Upper lobe of left lung (tissue), 6 donors: ENCODE measurements around the gene ATRNL1. TPM values are rescaled to one million over a fixed set of nuclear protein-coding genes. Genes with fewer than 3 reads are reported as not detected.
"Not testable (repeated sequence)": the region's sequence is repeated elsewhere in the genome, so short reads cannot be mapped to it uniquely, and the experiment has no call there.

ENCODE experiments used
- ATAC-seq, 2 donors: fragments of 200-7000 bp; cut with Tn5 transposase; one replicate each; pipeline ENCODE4 v1.9.1; 2022; ENCODE audit warnings: mild to moderate bottlenecking in 2 of 2, moderate library complexity in 2 of 2; ENCODE audit not compliant: low FRiP score in 2 of 2
- DNase-seq, 2 donors: peaks; one replicate each; pipeline ENCODE4 v3.0.0-alpha.2; 2019 to 2020
- H3K27ac ChIP-seq, 4 donors: fragments of 200-600 bp; sonication (generic); one replicate each; pipeline ENCODE4 v1.5.1; 2016 to 2019
- H3K27me3 ChIP-seq, 4 donors: fragments of 200-600 bp; sonication (generic); one replicate each; pipeline ENCODE4 v1.5.1; 2017 to 2019
- H3K36me3 ChIP-seq, 4 donors: fragments of 200-600 bp; sonication (generic); one replicate each; pipeline ENCODE4 v1.5.1; 2016 to 2019
- H3K4me1 ChIP-seq, 4 donors: fragments of 200-600 bp; sonication (generic); one replicate each; pipeline ENCODE4 v1.5.1; 2018 to 2019
- H3K4me3 ChIP-seq, 4 donors: fragments of 200-600 bp; sonication (generic); one replicate each; pipeline ENCODE4 v1.5.1; 2017 to 2019; ENCODE audit warnings: mild to moderate bottlenecking in 2 of 4, moderate library complexity in 1 of 4
- H3K9me3 ChIP-seq, 4 donors: fragments of 200-600 bp; sonication (generic); one replicate each; pipeline ENCODE4 v1.5.1; 2018 to 2019
- EP300 ChIP-seq, 4 donors: sonication (generic); formaldehyde crosslinking; IDR thresholded peaks; one replicate each; pipeline ENCODE4 v1.5.1; 2017; ENCODE audit warnings: antibody characterized with exemption in 4 of 4, control low read depth in 2 of 4
- POLR2A ChIP-seq, 4 donors: fragments of 450-650 bp; IDR thresholded peaks; one replicate each; pipeline ENCODE4 v1.5.1; 2016 to 2017; ENCODE audit warnings: antibody characterized with exemption in 4 of 4, mild to moderate bottlenecking in 2 of 4
- POLR2AphosphoS5 ChIP-seq, 2 donors: sonication (generic); formaldehyde crosslinking; IDR thresholded peaks; one replicate each; pipeline ENCODE4 v1.5.1; 2017; ENCODE audit warnings: antibody characterized with exemption in 2 of 2
- WGBS, 2 donors: methylation state at CpG; one replicate each; pipeline ENCODE4 v1.1.5; 2017 to 2018; 5-methylcytosine and 5-hydroxymethylcytosine counted together
- total RNA-seq, 6 donors: library from RNA; depleted of rRNA in 4 of 6; stranded (reverse); fragments of >200 nt in 4 of 6; gene quantifications; one replicate each; pipeline versions ENCODE4 v1.1.0 to v1.2.1, GENCODE V29; 2016 to 2021
- TF ChIP-seq, protein P1 (sequence below), 6 experiments: fragments of 450-650 bp in 4 of 6; fragments of 200-600 bp in 2 of 6; sonication (generic) in 2 of 6; IDR thresholded peaks; one replicate each; pipeline ENCODE4 v1.5.1; 2016 to 2019; ENCODE audit warnings: antibody characterized with exemption in 6 of 6
- donor health status: DM: no; HTN: no; CAD: no; lungs with moderate emphysema.
- donor health status: DM: no; HTN: yes; CAD: no; lungs with severe emphysema.

ATRNL1 gene
- total RNA-seq, 6 donors from 2014 or later, result 0.11 to 1.0 (median 0.39) TPM

DNA sequence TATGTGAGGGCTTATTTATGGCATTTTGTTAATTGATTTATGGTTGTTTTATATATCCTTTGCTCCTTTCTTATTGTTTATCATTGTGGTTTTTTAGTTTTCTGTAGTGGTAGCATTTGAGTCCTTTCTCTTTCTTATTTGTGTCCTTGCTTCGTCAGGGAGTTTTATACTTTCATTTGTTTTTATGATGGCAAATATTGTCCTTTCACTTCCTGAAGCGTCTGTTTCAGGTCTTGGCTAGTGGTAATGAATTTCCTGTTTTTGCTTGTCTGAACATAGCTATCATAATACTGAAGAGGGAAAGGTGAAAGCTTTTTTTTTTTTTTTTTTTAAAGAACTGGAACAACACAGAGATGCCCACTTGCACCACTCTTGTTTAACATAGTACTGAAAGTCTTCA, 228.2 kb downstream of the ATRNL1 start:
- Histone ChIP-seq H3K4me1 (no peaks in the 10 kb centered on the region), H3K36me3 (no peaks in the 10 kb centered on the region), H3K4me3 (no peak overlapping the region), H3K27ac (no peak overlapping the region), H3K27me3 (no peaks in the 10 kb centered on the region), H3K9me3 (no peaks in the 10 kb centered on the region)
- WGBS, 2 donors, result 23 to 60% methylated on average over 2 of the region's 2 CpGs
- no peak for DNase-seq
- no peak for TF ChIP-seq POLR2AphosphoS5 (IDR thresholded peaks at IDR 0.05)
- TF ChIP-seq EP300 (IDR thresholded peaks at IDR 0.05), result no peak
- TF ChIP-seq POLR2A (IDR thresholded peaks at IDR 0.05), result no peak
- TF ChIP-seq, protein P1, sequence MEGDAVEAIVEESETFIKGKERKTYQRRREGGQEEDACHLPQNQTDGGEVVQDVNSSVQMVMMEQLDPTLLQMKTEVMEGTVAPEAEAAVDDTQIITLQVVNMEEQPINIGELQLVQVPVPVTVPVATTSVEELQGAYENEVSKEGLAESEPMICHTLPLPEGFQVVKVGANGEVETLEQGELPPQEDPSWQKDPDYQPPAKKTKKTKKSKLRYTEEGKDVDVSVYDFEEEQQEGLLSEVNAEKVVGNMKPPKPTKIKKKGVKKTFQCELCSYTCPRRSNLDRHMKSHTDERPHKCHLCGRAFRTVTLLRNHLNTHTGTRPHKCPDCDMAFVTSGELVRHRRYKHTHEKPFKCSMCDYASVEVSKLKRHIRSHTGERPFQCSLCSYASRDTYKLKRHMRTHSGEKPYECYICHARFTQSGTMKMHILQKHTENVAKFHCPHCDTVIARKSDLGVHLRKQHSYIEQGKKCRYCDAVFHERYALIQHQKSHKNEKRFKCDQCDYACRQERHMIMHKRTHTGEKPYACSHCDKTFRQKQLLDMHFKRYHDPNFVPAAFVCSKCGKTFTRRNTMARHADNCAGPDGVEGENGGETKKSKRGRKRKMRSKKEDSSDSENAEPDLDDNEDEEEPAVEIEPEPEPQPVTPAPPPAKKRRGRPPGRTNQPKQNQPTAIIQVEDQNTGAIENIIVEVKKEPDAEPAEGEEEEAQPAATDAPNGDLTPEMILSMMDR (IDR thresholded peaks at IDR 0.05), result no peak
- no peak for ATAC-seq

DNA sequence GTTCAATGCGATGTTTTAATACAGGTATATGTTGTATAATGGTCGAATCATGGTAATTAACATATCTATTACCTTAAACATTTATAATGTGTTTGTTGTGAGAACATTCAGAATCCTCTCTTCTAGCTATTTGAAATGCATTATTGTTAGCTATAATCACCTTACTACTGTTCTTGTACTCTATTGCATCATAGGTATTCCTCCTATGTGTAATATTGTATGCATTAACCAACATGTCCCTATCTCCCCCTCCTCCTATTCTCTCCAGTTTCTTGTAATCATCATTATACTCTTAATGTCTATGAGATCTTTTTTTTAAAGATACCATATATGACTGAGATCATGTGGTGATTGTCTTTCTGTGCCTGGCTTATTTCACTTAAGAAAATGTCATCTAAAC, 235.2 kb downstream of the ATRNL1 start:
- H3K9me3 ChIP-seq, result no peaks in the 10 kb centered on the region
- TF ChIP-seq POLR2A (IDR thresholded peaks at IDR 0.05) (no peak), POLR2AphosphoS5 (IDR thresholded peaks at IDR 0.05) (no peak), EP300 (IDR thresholded peaks at IDR 0.05) (no peak)
- TF ChIP-seq, protein P1 (IDR thresholded peaks at IDR 0.05), result no peak
- no peak for ATAC-seq
- no peaks in the 10 kb centered on the region for H3K27me3 ChIP-seq
- H3K27ac ChIP-seq, result no peak overlapping the region
- H3K36me3 ChIP-seq, result no peaks in the 10 kb centered on the region
- H3K4me1 ChIP-seq, result no peaks in the 10 kb centered on the region
- H3K4me3 ChIP-seq, result no peak overlapping the region
- WGBS, 2 donors, result 83 to 84% methylated on average over 2 of the region's 2 CpGs
- no peak for DNase-seq

DNA sequence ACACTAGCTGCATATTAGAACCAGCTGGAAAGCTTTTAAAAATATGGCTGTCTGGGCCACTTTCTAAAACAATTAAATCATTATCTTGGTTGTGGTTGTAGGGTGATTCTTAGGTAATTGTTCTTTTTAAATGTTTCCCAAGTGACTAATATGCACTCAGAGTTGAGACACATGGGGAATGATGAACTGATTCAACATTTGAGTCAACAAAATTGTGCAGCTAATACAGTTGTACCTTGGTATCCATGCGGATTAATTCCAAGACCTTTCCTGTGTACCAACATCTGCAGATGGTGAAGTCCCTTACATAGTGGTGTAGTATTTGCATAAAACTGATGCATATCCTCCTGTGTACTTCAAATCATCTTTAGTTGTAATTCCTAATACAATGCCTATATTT, 242.2 kb downstream of the ATRNL1 start:
- TF ChIP-seq, protein P1 (IDR thresholded peaks at IDR 0.05), result no peak
- TF ChIP-seq EP300 (IDR thresholded peaks at IDR 0.05) (no peak), POLR2AphosphoS5 (IDR thresholded peaks at IDR 0.05) (no peak), POLR2A (IDR thresholded peaks at IDR 0.05) (no peak)

DNA sequence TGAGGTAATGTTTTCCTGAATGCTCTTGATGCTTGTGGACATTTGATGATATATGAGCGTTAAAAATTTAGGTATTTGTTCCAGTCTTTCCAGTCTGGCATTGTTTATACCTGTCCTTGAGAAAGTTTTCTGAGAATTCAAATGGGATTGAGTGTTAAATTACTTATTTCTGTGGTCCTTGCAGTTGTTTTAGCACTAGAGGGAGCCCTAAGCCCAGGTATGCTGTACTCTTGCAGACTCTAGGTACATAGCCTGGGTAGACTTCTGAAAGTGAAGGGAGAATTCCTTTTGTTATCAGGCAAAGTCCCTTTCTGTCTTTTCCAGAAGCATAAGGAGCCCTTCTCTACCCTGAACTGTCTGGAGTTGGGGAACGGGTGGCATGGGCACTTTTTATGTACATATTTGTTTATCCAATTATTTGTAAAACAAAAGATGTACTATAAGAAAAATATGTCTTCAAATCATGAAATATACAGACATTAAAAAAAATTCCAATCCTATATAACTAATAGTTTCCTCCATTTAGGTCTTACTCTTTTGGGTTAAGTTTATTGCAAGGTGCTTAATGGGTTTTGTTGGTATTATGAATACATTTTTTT, 262.1 kb downstream of the ATRNL1 start:
- H3K36me3 ChIP-seq, result no peaks in the 10 kb centered on the region
- ATAC-seq, result peak in 1 of 2 donors; percentile 36
- no peak overlapping the region for H3K4me3 ChIP-seq
- no peaks in the 10 kb centered on the region for H3K4me1 ChIP-seq
- no peak overlapping the region for H3K27ac ChIP-seq
- DNase-seq, result no peak
- H3K27me3 ChIP-seq, result no peaks in the 10 kb centered on the region
- H3K9me3 ChIP-seq, result no peaks in the 10 kb centered on the region
- TF ChIP-seq, protein P1 (IDR thresholded peaks at IDR 0.05), result peak in 4 of 6 experiments; percentile 21 to 60 (median 45)
- TF ChIP-seq POLR2A (IDR thresholded peaks at IDR 0.05), result no peak
- WGBS, 2 donors, result 8 to 10% methylated on average over 2 of the region's 2 CpGs

More for the DNA sequence above, 242.2 kb downstream of the ATRNL1 start:
- H3K36me3 ChIP-seq, result no peaks in the 10 kb centered on the region
- ATAC-seq (no peak), DNase-seq (no peak)
- WGBS, 2 donors, result 90 to 100% methylated on average over 1 of the region's 1 CpG
- no peaks in the 10 kb centered on the region for H3K4me1 ChIP-seq
- H3K27ac ChIP-seq, result no peak overlapping the region
- no peaks in the 10 kb centered on the region for H3K27me3 ChIP-seq
- no peak overlapping the region for H3K4me3 ChIP-seq
- H3K9me3 ChIP-seq, result no peaks in the 10 kb centered on the region

DNA sequence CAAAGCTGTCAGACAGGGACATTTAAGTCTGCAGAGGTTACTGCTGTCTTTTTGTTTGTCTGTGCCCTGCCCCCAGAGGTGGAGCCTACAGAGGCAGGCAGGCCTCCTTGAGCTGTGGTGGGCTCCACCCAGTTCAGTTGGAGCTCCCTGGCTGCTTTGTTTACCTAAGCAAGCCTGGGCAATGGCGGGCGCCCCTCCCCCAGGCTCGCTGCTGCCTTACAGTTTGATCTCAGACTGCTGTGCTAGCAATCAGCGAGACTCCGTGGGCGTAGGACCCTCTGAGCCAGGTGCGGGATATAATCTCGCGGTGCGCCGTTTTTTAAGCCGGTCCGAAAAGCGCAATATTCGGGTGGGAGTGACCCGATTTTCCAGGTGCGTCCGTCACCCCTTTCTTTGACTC, 274.8 kb downstream of the ATRNL1 start:
- not testable (repeated sequence) for H3K27ac ChIP-seq, H3K9me3 ChIP-seq, H3K36me3 ChIP-seq, H3K4me1 ChIP-seq, ATAC-seq, H3K27me3 ChIP-seq, H3K4me3 ChIP-seq
- 88 to 93% methylated on average over 18 of the region's 18 CpGs for WGBS, 2 donors
- peak in 1 of 2 donors; percentile 52 for DNase-seq
